ENCODE data around the gene SMAD7.
"Not testable (repeated sequence)": the region's sequence is repeated elsewhere in the genome, so short reads cannot be mapped to it uniquely, and the experiment has no call there.

The SMAD7 gene

GRCh38 chr18:48877941-48878340 lies 72.8 kb downstream of the SMAD7 start:
- DNase-seq (ENCODE audit: low spot score) = no peak

GRCh38 chr18:48876590-48876989 lies 74.2 kb downstream of the SMAD7 start:
- DNase-seq (ENCODE audit: low spot score) = no peak

- DNase-seq (ENCODE audit: low spot score) = no peak
Observed at GRCh38 chr18:48875942-48876511, 74.7 kb downstream of the SMAD7 start.

- no peak for DNase-seq (ENCODE audit: low spot score)
Observed at GRCh38 chr18:48875314-48875941, 75.3 kb downstream of the SMAD7 start.

GRCh38 chr18:48874701-48875162 lies 76.0 kb downstream of the SMAD7 start:
- DNase-seq (ENCODE audit: low spot score) = no peak

- DNase-seq (ENCODE audit: low spot score) = no peak
Observed at GRCh38 chr18:48874233-48874632, 76.5 kb downstream of the SMAD7 start.

GRCh38 chr18:48872234-48873145 lies 78.3 kb downstream of the SMAD7 start:
- no peak for DNase-seq (ENCODE audit: low spot score)

- DNase-seq (ENCODE audit: low spot score) = no peak
Observed at GRCh38 chr18:48871391-48872166, 79.2 kb downstream of the SMAD7 start.

- not testable (repeated sequence) for DNase-seq (ENCODE audit: low spot score)
Observed at GRCh38 chr18:48870926-48871325, 79.8 kb downstream of the SMAD7 start.

Data from CD4-positive, alpha-beta T cell treated with Interleukin-6 at 100 ng/mL for 8 hours (primary cell).